GM12878 (cell line): ENCODE results near the gene NMBR.
"Not testable (repeated sequence)": the region's sequence is repeated elsewhere in the genome, so short reads cannot be mapped to it uniquely, and the experiment has no call there.

ENCODE experiments used
- CEBPB ChIP-seq, 2 experiments: fragments of 150-350 bp in 1 of 2; IDR thresholded peaks; 2 replicates each; pipeline ENCODE4 v1.6.1; 2012 to 2014; ENCODE audit warnings: low read depth in 2 of 2, low read length in 2 of 2, borderline replicate concordance in 1 of 2, inconsistent platforms in 1 of 2
- CREM ChIP-seq: IDR thresholded peaks from 2 replicates; pipeline ENCODE4 v1.6.1; 2014; ENCODE audit warnings: antibody characterized with exemption, low read depth
- CTCF ChIP-seq, 3 experiments: IDR thresholded peaks in 2 of 3; conservative IDR thresholded peaks in 1 of 3; 2 replicates each; pipeline ENCODE4 v1.5.1; 2011; ENCODE audit warnings: low read depth in 3 of 3, low read length in 3 of 3, mild to moderate bottlenecking in 3 of 3, control low read depth in 2 of 3, moderate library complexity in 2 of 3, inconsistent platforms in 1 of 3, mixed read lengths in 1 of 3; ENCODE audit not compliant: control insufficient read depth in 2 of 3, insufficient read depth in 1 of 3; ENCODE audit errors: extremely low read depth in 1 of 3
- CUX1 ChIP-seq: IDR thresholded peaks from 2 replicates; pipeline ENCODE4 v1.6.1; 2012; ENCODE audit warnings: improper control_type of control experiment, low read depth, low read length; ENCODE audit not compliant: insufficient replicate concordance
- EP300 ChIP-seq, 2 experiments: fragments of 150-350 bp in 1 of 2; IDR thresholded peaks; 2 replicates each; pipeline ENCODE4 v1.6.1; 2011 to 2012; ENCODE audit warnings: low read depth in 2 of 2, low read length in 2 of 2, borderline replicate concordance in 1 of 2, improper control_type of control experiment in 1 of 2, inconsistent platforms in 1 of 2; ENCODE audit not compliant: control insufficient read depth in 1 of 2
- LARP7 ChIP-seq: fragments of 450-650 bp; IDR thresholded peaks from 2 replicates; pipeline ENCODE4 v1.6.1; 2017; ENCODE audit warnings: mild to moderate bottlenecking
- NRF1 ChIP-seq: conservative IDR thresholded peaks from 2 replicates; pipeline ENCODE4 v1.6.1; 2011; ENCODE audit warnings: mild to moderate bottlenecking, low read depth, low read length, improper control_type of control experiment
- PRDM15 ChIP-seq: fragments of 450-650 bp; formaldehyde crosslinking; IDR thresholded peaks from 2 replicates; pipeline ENCODE4 v1.4.0; 2020; ENCODE audit warnings: mild to moderate bottlenecking, moderate library complexity
- RBBP5 ChIP-seq: fragments of 200-600 bp; sonication (generic); conservative IDR thresholded peaks from 2 replicates; pipeline ENCODE4 v1.6.1; 2016
- SRF ChIP-seq, 2 experiments: IDR thresholded peaks; 2 replicates each; pipeline ENCODE4 v1.6.1; 2011; ENCODE audit warnings: low read depth in 2 of 2, low read length in 2 of 2, mild to moderate bottlenecking in 1 of 2, moderate library complexity in 1 of 2
- TAF1 ChIP-seq: IDR thresholded peaks from 2 replicates; pipeline ENCODE4 v1.6.1; 2011; ENCODE audit warnings: mild to moderate bottlenecking, low read depth, low read length, borderline replicate concordance
- ZNF217 ChIP-seq: fragments of 450-650 bp; IDR thresholded peaks from 2 replicates; pipeline ENCODE4 v1.6.1; 2017; ENCODE audit warnings: antibody characterized with exemption, mild to moderate bottlenecking
- ZNF687 ChIP-seq: fragments of 450-650 bp; IDR thresholded peaks from 2 replicates; pipeline ENCODE4 v1.6.1; 2017; ENCODE audit warnings: mild to moderate bottlenecking, moderate library complexity
- ZZZ3 ChIP-seq: IDR thresholded peaks from 2 replicates; pipeline ENCODE4 v1.6.1; 2011; ENCODE audit warnings: low read depth; ENCODE audit not compliant: control insufficient read depth, insufficient read length

- TF ChIP-seq CTCF (IDR thresholded peaks at IDR 0.05 in 2 of 3, conservative IDR thresholded peaks at IDR 0.05 in 1 of 3; ENCODE audit: control insufficient read depth in 2 of 3, extremely low read depth in 1 of 3, insufficient read depth in 1 of 3, low read depth in 3 of 3, low read length in 3 of 3) = peak in 1 of 3 experiments; percentile 32; a peak in 1 of 6 replicates
- TF ChIP-seq LARP7; ZZZ3; NRF1; ZNF217; TAF1; PRDM15 (CRISPR knock-in tag); CREM; ZNF687; SRF (IDR thresholded peaks at IDR 0.05; ENCODE audit: low read depth in 2 of 2, low read length in 2 of 2); RBBP5; CEBPB (IDR thresholded peaks at IDR 0.05; ENCODE audit: borderline replicate concordance in 1 of 2, low read depth in 2 of 2, low read length in 2 of 2); CUX1; EP300 (IDR thresholded peaks at IDR 0.05; ENCODE audit: borderline replicate concordance in 1 of 2, control insufficient read depth in 1 of 2, low read depth in 2 of 2, low read length in 2 of 2): not testable (repeated sequence)
Measured at GRCh38 chr6:142188341-142188740, 41.4 kb upstream of the NMBR start.
